SK-N-SH (cell line): ENCODE measurements around the gene ECE1. TPM values are rescaled to one million over a fixed set of nuclear protein-coding genes. Genes with fewer than 3 reads are reported as not detected.

Experiments used
- CTCF ChIA-PET: fragments of 300-600, 350-600 bp; formaldehyde crosslinking; extraction: SDS; loops from one replicate; lab custom pipeline; 2021; lab: Yijun Ruan, JAX
- POLR2A ChIA-PET: fragments of 350-600 bp; sonication (Branson Sonifier 250); formaldehyde crosslinking; extraction: SDS; loops from one replicate; lab custom pipeline; 2020; ENCODE audit warnings: antibody characterized with exemption, inconsistent platforms; lab: Yijun Ruan, JAX
- DNase-seq: peaks from one replicate; pipeline ENCODE4 v3.0.0; 2012
- H2AFZ ChIP-seq: fragments of 200-600 bp; sonication (generic); 2 replicates; pipeline ENCODE4 v1.8.1; 2016; ENCODE audit warnings: antibody characterized with exemption, mild to moderate bottlenecking, low read depth
- H3F3A ChIP-seq: fragments of 200-600 bp; sonication (generic); replicated peaks from 2 replicates; pipeline ENCODE3; 2016; ENCODE audit warnings: antibody characterized with exemption, mild to moderate bottlenecking; ENCODE audit not compliant: insufficient read depth
- H3K27ac ChIP-seq, 2 experiments: fragments of 200-500 bp in 1 of 2; fragments of 200-600 bp in 1 of 2; sonication (Bioruptor generic) in 1 of 2; sonication (generic), shearing (Covaris generic) in 1 of 2; 2 replicates each; pipeline versions ENCODE4 v1.5.1 to v1.6.1; 2014 to 2016; ENCODE audit warnings: low read depth in 2 of 2, inconsistent platforms in 1 of 2, low read length in 1 of 2, mild to moderate bottlenecking in 1 of 2, mixed read lengths in 1 of 2
- H3K27me3 ChIP-seq: fragments of 200-600 bp; sonication (generic), shearing (Covaris generic); 2 replicates; pipeline ENCODE4 v1.6.1; 2016; ENCODE audit warnings: mixed run types; ENCODE audit not compliant: insufficient read depth
- H3K36me3 ChIP-seq, 2 experiments: fragments of 200-500 bp in 1 of 2; fragments of 200-600 bp in 1 of 2; sonication (Bioruptor generic) in 1 of 2; sonication (generic) in 1 of 2; replicated peaks in 1 of 2; 2 replicates each; pipeline versions ENCODE3 to v1.5.1; 2014 to 2016; ENCODE audit warnings: low read length in 1 of 2, mild to moderate bottlenecking in 1 of 2; ENCODE audit not compliant: insufficient read depth in 2 of 2, control insufficient read depth in 1 of 2
- H3K4me1 ChIP-seq, 2 experiments: fragments of 200-500 bp in 1 of 2; fragments of 200-600 bp in 1 of 2; sonication (Bioruptor generic) in 1 of 2; sonication (generic), shearing (Covaris generic) in 1 of 2; 2 replicates each; pipeline versions ENCODE4 v1.5.1 to v1.6.1; 2014 to 2016; ENCODE audit warnings: low read depth in 1 of 2, low read length in 1 of 2, mixed run types in 1 of 2; ENCODE audit not compliant: insufficient read depth in 2 of 2, control insufficient read depth in 1 of 2
- H3K4me2 ChIP-seq: fragments of 200-600 bp; sonication (generic), shearing (Covaris generic); 2 replicates; pipeline ENCODE4 v1.6.1; 2017; ENCODE audit warnings: mixed run types
- H3K4me3 ChIP-seq, 2 experiments: fragments of 200-500 bp in 1 of 2; fragments of 200-600 bp in 1 of 2; sonication (Bioruptor generic) in 1 of 2; sonication (generic), shearing (Covaris generic) in 1 of 2; 2 replicates each; pipeline versions ENCODE4 v1.5.1 to v1.8.1; 2014 to 2016; ENCODE audit warnings: low read depth in 2 of 2, inconsistent platforms in 1 of 2, low read length in 1 of 2, mild to moderate bottlenecking in 1 of 2, mixed read lengths in 1 of 2, moderate library complexity in 1 of 2
- H3K79me2 ChIP-seq: fragments of 200-600 bp; sonication (generic); 2 replicates; pipeline ENCODE4 v1.8.1; 2017; ENCODE audit warnings: mild to moderate bottlenecking; ENCODE audit not compliant: insufficient read depth
- H3K9ac ChIP-seq: fragments of 200-600 bp; sonication (generic); 2 replicates; pipeline ENCODE4 v1.6.1; 2017; ENCODE audit warnings: mixed run types
- H3K9me2 ChIP-seq: fragments of 200-600 bp; sonication (generic); 2 replicates; pipeline ENCODE4 v1.6.1; 2017; ENCODE audit warnings: mixed run types
- H3K9me3 ChIP-seq: fragments of 200-600 bp; sonication (generic); 2 replicates; pipeline ENCODE4 v1.6.1; 2017; ENCODE audit warnings: mixed run types, mild to moderate bottlenecking, moderate library complexity
- H4K20me1 ChIP-seq: fragments of 200-600 bp; sonication (generic); 2 replicates; pipeline ENCODE4 v1.6.1; 2017; ENCODE audit warnings: mild to moderate bottlenecking, mixed run types; ENCODE audit not compliant: insufficient read depth
- EZH2phosphoT487 ChIP-seq: fragments of 200-600 bp; sonication (generic); IDR thresholded peaks from 2 replicates; pipeline ENCODE4 v1.6.1; 2017; ENCODE audit warnings: low read depth, mixed run types, mild to moderate bottlenecking, antibody characterized with exemption, moderate library complexity, borderline replicate concordance
- FOSL2 ChIP-seq: IDR thresholded peaks from 2 replicates; pipeline ENCODE4 v1.4.0; 2012; ENCODE audit warnings: low read depth, mild to moderate bottlenecking, moderate library complexity, borderline replicate concordance
- GABPA ChIP-seq: IDR thresholded peaks from 2 replicates; pipeline ENCODE4 v1.4.0; 2012; ENCODE audit warnings: low read depth, mild to moderate bottlenecking
- GATA2 ChIP-seq: sonication (generic); formaldehyde crosslinking; IDR thresholded peaks from 2 replicates; pipeline ENCODE4 v1.5.0; 2020; ENCODE audit warnings: mild to moderate bottlenecking, missing genetic modification reagents
- IRF3 ChIP-seq: fragments of 150-350 bp; IDR thresholded peaks from 2 replicates; pipeline ENCODE4 v1.6.1; 2016; ENCODE audit warnings: mild to moderate bottlenecking, low read depth, low read length
- JUND ChIP-seq: IDR thresholded peaks from 2 replicates; pipeline ENCODE4 v1.4.0; 2012
- MAX ChIP-seq: IDR thresholded peaks from 2 replicates; pipeline ENCODE4 v1.4.0; 2012; ENCODE audit warnings: low read depth
- MEF2A ChIP-seq: IDR thresholded peaks from 2 replicates; pipeline ENCODE4 v1.4.0; 2012; ENCODE audit warnings: low read depth, borderline replicate concordance
- NFIC ChIP-seq: IDR thresholded peaks from 2 replicates; pipeline ENCODE4 v1.4.0; 2012; ENCODE audit warnings: borderline replicate concordance
- POLR2AphosphoS5 ChIP-seq: IDR thresholded peaks from 2 replicates; pipeline ENCODE4 v1.6.1; 2012; ENCODE audit warnings: low read depth, low read length
- RAD21 ChIP-seq: IDR thresholded peaks from 2 replicates; pipeline ENCODE4 v1.6.1; 2012; ENCODE audit warnings: mild to moderate bottlenecking, low read length
- SIN3A ChIP-seq: IDR thresholded peaks from 2 replicates; pipeline ENCODE4 v1.6.1; 2012; ENCODE audit warnings: low read depth, mild to moderate bottlenecking, low read length, moderate library complexity, borderline replicate concordance
- TAF1 ChIP-seq: IDR thresholded peaks from 2 replicates; pipeline ENCODE4 v1.6.1; 2012; ENCODE audit warnings: low read depth, mild to moderate bottlenecking, low read length, moderate library complexity, borderline replicate concordance
- TEAD4 ChIP-seq: IDR thresholded peaks from 2 replicates; pipeline ENCODE4 v1.4.0; 2012; ENCODE audit warnings: mild to moderate bottlenecking, borderline replicate concordance; ENCODE audit not compliant: insufficient read depth
- USF2 ChIP-seq: fragments of 150-350 bp; IDR thresholded peaks from 2 replicates; pipeline ENCODE4 v1.6.1; 2017; ENCODE audit warnings: antibody characterized with exemption, low read length, low read depth, borderline replicate concordance
- WGBS: methylation state at CpG from one replicate; pipeline ENCODE4 v1.1.6; 2017; ENCODE audit warnings: low lambda C conversion rate; 5-methylcytosine and 5-hydroxymethylcytosine counted together
- polyA plus RNA-seq, 3 experiments: library from polyadenylated mRNA; depleted of rRNA; stranded (reverse); fragments of >200 nt; gene quantifications; 2 replicates each; pipeline ENCODE4 v1.2.3, GENCODE V29; 2012
- TF ChIP-seq, protein P1 (sequence below): IDR thresholded peaks from 2 replicates; pipeline ENCODE4 v1.4.0; 2012; ENCODE audit warnings: low read depth, borderline replicate concordance

The ECE1 gene
- polyA plus RNA-seq, 1 of the 3 experiments (the other 2 are of a cell fraction), result 96.6 TPM

GRCh38 chr1:21284206-21285054, 5.8 kb downstream of the ECE1 start:
- Histone ChIP-seq H3K9me3 (no peaks in the 10 kb centered on the region), H4K20me1 (no peaks in the 10 kb centered on the region), H3K36me3 (no peaks in the 10 kb centered on the region), H3K9ac (no peak overlapping the region), H2AFZ (no peak overlapping the region), H3K4me2 (no peak overlapping the region), H3K4me3 (no peak overlapping the region), H3K9me2 (no peaks in the 10 kb centered on the region), H3F3A (peaks cover 12% of the 10 kb centered on the region), H3K27ac (peak overlapping the region in 1 of 2 experiments; percentile 98; a peak in 2 of 4 replicates), H3K27me3 (no peaks in the 10 kb centered on the region), H3K4me1 (peaks cover 11 to 48% of the 10 kb centered on the region in 2 experiments; a peak in 2 of 4 replicates)
- CTCF ChIA-PET, result interaction anchor here (1.1 to 3.9 kb wide), 6 partner anchors 8 to 84 kb away, joined by 3 to 19 read pairs (median 6); no protein-coding TSS in a partner anchor
- WGBS, result 84% methylated on average over 12 of the region's 17 CpGs
- POLR2A ChIA-PET, result interaction anchor here (2.1 kb wide), 1 partner anchor 22 kb away, joined by 7 read pairs; no protein-coding TSS in a partner anchor
- DNase-seq, result peak; percentile 69
- TF ChIP-seq IRF3 (no peak), TEAD4 (no peak), POLR2AphosphoS5 (no peak), EZH2phosphoT487 (no peak), GABPA (no peak), TAF1 (no peak), NFIC (no peak), SIN3A (no peak), MAX (no peak), JUND (no peak), MEF2A (no peak), RAD21 (no peak; the same call in 1 of the 2 replicates), GATA2 (CRISPR knock-in tag) (no peak), FOSL2 (no peak), USF2 (no peak)
- TF ChIP-seq, protein P1, sequence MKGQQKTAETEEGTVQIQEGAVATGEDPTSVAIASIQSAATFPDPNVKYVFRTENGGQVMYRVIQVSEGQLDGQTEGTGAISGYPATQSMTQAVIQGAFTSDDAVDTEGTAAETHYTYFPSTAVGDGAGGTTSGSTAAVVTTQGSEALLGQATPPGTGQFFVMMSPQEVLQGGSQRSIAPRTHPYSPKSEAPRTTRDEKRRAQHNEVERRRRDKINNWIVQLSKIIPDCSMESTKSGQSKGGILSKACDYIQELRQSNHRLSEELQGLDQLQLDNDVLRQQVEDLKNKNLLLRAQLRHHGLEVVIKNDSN, result no peak
- TF ChIP-seq, all 33 proteins: peak for 0
- 0 out of 2 replicates have a peak, but pooled peaks cover 2% of the 10 kb centered on the region for H3K79me2 ChIP-seq
